ENCODE results near the gene WDR37. TPM values are rescaled to one million over a fixed set of nuclear protein-coding genes. Genes with fewer than 3 reads are reported as not detected.

Gene WDR37
- polyA plus RNA-seq, 1 of the 3 experiments (the other 2 are of a cell fraction), result 11.9 TPM

- no peaks in the 10 kb centered on the region for H3F3A ChIP-seq (replicated peaks; ENCODE audit: insufficient read depth)
- POLR2A ChIA-PET, result interaction anchor here (1.0 kb wide), 1 partner anchor 12 kb away, joined by 3 read pairs; no protein-coding TSS in a partner anchor
- 58% methylated on average over 9 of the region's 10 CpGs for WGBS (ENCODE audit: low lambda C conversion rate)
- H3K4me2 ChIP-seq, result no peak overlapping the region
- TF ChIP-seq IRF3 (IDR thresholded peaks at IDR 0.05; ENCODE audit: low read depth, low read length) (no peak), SMC3 (IDR thresholded peaks at IDR 0.05; ENCODE audit: low read depth, low read length) (no peak), YY1 (IDR thresholded peaks at IDR 0.05; ENCODE audit: low read depth) (no peak), RXRA (IDR thresholded peaks at IDR 0.05; ENCODE audit: borderline replicate concordance, low read depth) (no peak), USF2 (IDR thresholded peaks at IDR 0.05; ENCODE audit: borderline replicate concordance, low read depth, low read length) (no peak)
- DNase-seq, result no peak
- no peaks in the 10 kb centered on the region for H3K36me3 ChIP-seq (replicated peaks in 1 of 2; ENCODE audit: control insufficient read depth in 1 of 2, insufficient read depth in 2 of 2, low read length in 1 of 2)
- no peaks in the 10 kb centered on the region for H3K9me2 ChIP-seq
- no peak overlapping the region for H3K4me3 ChIP-seq (ENCODE audit: low read depth in 2 of 2, low read length in 1 of 2)
- H4K20me1 ChIP-seq (ENCODE audit: insufficient read depth), result no peaks in the 10 kb centered on the region
- no peaks in the 10 kb centered on the region for H3K79me2 ChIP-seq (ENCODE audit: insufficient read depth)
- H3K9ac ChIP-seq, result no peak overlapping the region
- no peaks in the 10 kb centered on the region for H3K9me3 ChIP-seq
- H3K27ac ChIP-seq (ENCODE audit: low read depth in 2 of 2, low read length in 1 of 2), result no peak overlapping the region
- no peaks in the 10 kb centered on the region for H3K27me3 ChIP-seq (ENCODE audit: insufficient read depth)
- H2AFZ ChIP-seq (ENCODE audit: low read depth), result no peak overlapping the region
- CTCF ChIA-PET, result no interaction called here
- no peaks in the 10 kb centered on the region for H3K4me1 ChIP-seq (ENCODE audit: control insufficient read depth in 1 of 2, insufficient read depth in 2 of 2, low read depth in 1 of 2, low read length in 1 of 2)
Measured at GRCh38 chr10:1137499-1138163, 81.4 kb downstream of the WDR37 start.

- H3K79me2 ChIP-seq (ENCODE audit: insufficient read depth), result no peaks in the 10 kb centered on the region
- WGBS (ENCODE audit: low lambda C conversion rate), result 12% methylated on average over 1 of the region's 1 CpG
- H3K4me3 ChIP-seq (ENCODE audit: low read depth in 2 of 2, low read length in 1 of 2), result no peak overlapping the region
- no peak for DNase-seq
- no peaks in the 10 kb centered on the region for H3K4me1 ChIP-seq (ENCODE audit: control insufficient read depth in 1 of 2, insufficient read depth in 2 of 2, low read depth in 1 of 2, low read length in 1 of 2)
- CTCF ChIA-PET, result interaction anchor here (1.1 kb wide), 1 partner anchor 8 kb away, joined by 3 read pairs; no protein-coding TSS in a partner anchor
- no peak overlapping the region for H3K4me2 ChIP-seq
- no peaks in the 10 kb centered on the region for H3K9me2 ChIP-seq
- no peak overlapping the region for H3K27ac ChIP-seq (ENCODE audit: low read depth in 2 of 2, low read length in 1 of 2)
- no peaks in the 10 kb centered on the region for H3K36me3 ChIP-seq (replicated peaks in 1 of 2; ENCODE audit: control insufficient read depth in 1 of 2, insufficient read depth in 2 of 2, low read length in 1 of 2)
- no peaks in the 10 kb centered on the region for H4K20me1 ChIP-seq (ENCODE audit: insufficient read depth)
- no peaks in the 10 kb centered on the region for H3F3A ChIP-seq (replicated peaks; ENCODE audit: insufficient read depth)
- no peak for TF ChIP-seq USF1 (IDR thresholded peaks at IDR 0.05; ENCODE audit: borderline replicate concordance, low read depth)
- TF ChIP-seq EZH2phosphoT487 (IDR thresholded peaks at IDR 0.05; ENCODE audit: borderline replicate concordance, low read depth), result no peak
- no peak for TF ChIP-seq MXI1 (IDR thresholded peaks at IDR 0.05; ENCODE audit: low read depth, low read length)
- no peak for TF ChIP-seq USF2 (IDR thresholded peaks at IDR 0.05; ENCODE audit: borderline replicate concordance, low read depth, low read length)
- TF ChIP-seq TAF1 (IDR thresholded peaks at IDR 0.05; ENCODE audit: borderline replicate concordance, low read depth, low read length), result no peak
- no peak for TF ChIP-seq RFX5 (IDR thresholded peaks at IDR 0.05; ENCODE audit: low read length)
- no peak for TF ChIP-seq FOSL2 (IDR thresholded peaks at IDR 0.05; ENCODE audit: borderline replicate concordance, low read depth)
- TF ChIP-seq CHD2 (IDR thresholded peaks at IDR 0.05; ENCODE audit: low read length, partially characterized antibody), result no peak
- no peak for TF ChIP-seq NRF1 (IDR thresholded peaks at IDR 0.05; ENCODE audit: low read depth, low read length)
- TF ChIP-seq GABPA (IDR thresholded peaks at IDR 0.05; ENCODE audit: low read depth), result no peak
- TF ChIP-seq FOXJ3 (CRISPR knock-in tag; IDR thresholded peaks at IDR 0.05), result no peak
- TF ChIP-seq MEF2A (IDR thresholded peaks at IDR 0.05; ENCODE audit: borderline replicate concordance, low read depth), result no peak
- TF ChIP-seq IRF3 (IDR thresholded peaks at IDR 0.05; ENCODE audit: low read depth, low read length), result no peak
- TF ChIP-seq NFIC (IDR thresholded peaks at IDR 0.05; ENCODE audit: borderline replicate concordance), result no peak
- TF ChIP-seq TCF12 (IDR thresholded peaks at IDR 0.05), result no peak
- no peak for TF ChIP-seq GATA2 (CRISPR knock-in tag; IDR thresholded peaks at IDR 0.05)
- TF ChIP-seq YY1 (IDR thresholded peaks at IDR 0.05; ENCODE audit: low read depth), result no peak
- POLR2A ChIA-PET, result no interaction called here
- H3K9me3 ChIP-seq, result no peaks in the 10 kb centered on the region
- H3K9ac ChIP-seq, result no peak overlapping the region
- no peak overlapping the region for H2AFZ ChIP-seq (ENCODE audit: low read depth)
- H3K27me3 ChIP-seq (ENCODE audit: insufficient read depth), result no peaks in the 10 kb centered on the region
Measured at GRCh38 chr10:1138529-1138928, 82.3 kb downstream of the WDR37 start.
